HepG2 (cell line): ENCODE measurements around the gene DSTN. TPM values are rescaled to one million over a fixed set of nuclear protein-coding genes. Genes with fewer than 3 reads are reported as not detected.

Experiments
- AGO2 ChIP-seq: fragments of 200-400 bp; formaldehyde crosslinking; optimal IDR thresholded peaks from 2 replicates; pipeline ENCODE3; 2017; ENCODE audit warnings: mild to moderate bottlenecking, low read depth, low read length, moderate library complexity
- EED ChIP-seq: sonication (generic); formaldehyde crosslinking; IDR thresholded peaks from 2 replicates; pipeline ENCODE4 v1.5.0; 2020; ENCODE audit warnings: mild to moderate bottlenecking, missing genetic modification reagents
- ELF4 ChIP-seq: sonication (generic); formaldehyde crosslinking; IDR thresholded peaks from 2 replicates; pipeline ENCODE4 v1.5.0; 2020; ENCODE audit warnings: missing genetic modification reagents, mild to moderate bottlenecking, moderate library complexity, borderline replicate concordance
- HMGXB3 ChIP-seq: sonication (generic); formaldehyde crosslinking; IDR thresholded peaks from 2 replicates; pipeline ENCODE4 v1.4.0; 2020; ENCODE audit warnings: missing genetic modification reagents, borderline replicate concordance
- KDM5A ChIP-seq: fragments of 200-600 bp; sonication (generic); IDR thresholded peaks from 2 replicates; pipeline ENCODE4 v1.7.0; 2018; ENCODE audit warnings: antibody characterized with exemption, mild to moderate bottlenecking, low read length, borderline replicate concordance
- LCORL ChIP-seq, 2 experiments: fragments of 450-650 bp in 1 of 2; sonication (generic) in 1 of 2; formaldehyde crosslinking in 1 of 2; IDR thresholded peaks; 2 replicates each; pipeline versions ENCODE4 v1.5.0 to v1.6.1; 2017 to 2020; ENCODE audit warnings: antibody characterized with exemption in 1 of 2, missing genetic modification reagents in 1 of 2
- MAFK ChIP-seq, 2 experiments: IDR thresholded peaks in 1 of 2; conservative IDR thresholded peaks in 1 of 2; 2 replicates each; pipeline ENCODE4 v1.6.1; 2011; ENCODE audit warnings: improper control_type of control experiment in 2 of 2, low read length in 2 of 2
- POLR2G ChIP-seq: fragments of 200-400 bp; formaldehyde crosslinking; IDR thresholded peaks from 2 replicates; pipeline ENCODE4 v1.6.1; 2018; ENCODE audit warnings: mild to moderate bottlenecking, low read depth, low read length, moderate library complexity
- RARG ChIP-seq: sonication (generic); formaldehyde crosslinking; IDR thresholded peaks from 2 replicates; pipeline ENCODE4 v1.4.0; 2020; ENCODE audit warnings: low read depth, mild to moderate bottlenecking, missing genetic modification reagents
- RORA ChIP-seq: sonication (generic); formaldehyde crosslinking; IDR thresholded peaks from 2 replicates; pipeline ENCODE4 v1.5.0; 2020; ENCODE audit warnings: mild to moderate bottlenecking, missing genetic modification reagents, moderate library complexity
- ZIK1 ChIP-seq: sonication (generic); formaldehyde crosslinking; IDR thresholded peaks from 2 replicates; pipeline ENCODE4 v1.5.0; 2020; ENCODE audit warnings: mild to moderate bottlenecking, low read depth, missing genetic modification reagents, borderline replicate concordance
- ZMYM2 ChIP-seq: sonication (generic); formaldehyde crosslinking; IDR thresholded peaks from 2 replicates; pipeline ENCODE4 v1.8.0; 2022; ENCODE audit warnings: mild to moderate bottlenecking, missing genetic modification reagents
- ZMYM4 ChIP-seq: sonication (generic); formaldehyde crosslinking; IDR thresholded peaks from 2 replicates; pipeline ENCODE4 v1.8.1; 2023; ENCODE audit warnings: mild to moderate bottlenecking, missing genetic modification reagents
- ZNF280B ChIP-seq: sonication (generic); formaldehyde crosslinking; IDR thresholded peaks from 2 replicates; pipeline ENCODE4 v1.5.0; 2020; ENCODE audit warnings: missing genetic modification reagents, mild to moderate bottlenecking, borderline replicate concordance
- ZNF513 ChIP-seq: sonication (generic); formaldehyde crosslinking; conservative IDR thresholded peaks from 2 replicates; pipeline ENCODE4 v1.5.0; 2020; ENCODE audit warnings: missing genetic modification reagents
- ZUFSP ChIP-seq: sonication (generic); formaldehyde crosslinking; IDR thresholded peaks from 2 replicates; pipeline ENCODE4 v1.9.0; 2021; ENCODE audit warnings: missing genetic modification reagents, mild to moderate bottlenecking, borderline replicate concordance
- polyA plus RNA-seq, 8 experiments: library from polyadenylated mRNA; depleted of rRNA in 3 of 8; stranded (reverse) in 7 of 8; unstranded in 1 of 8; fragments of >200 nt; fragmentation: Illumina TruSeq in 4 of 8; extraction: Trizol in 4 of 8; gene quantifications; 2 replicates each; pipeline versions ENCODE4 v1.2.1 to v1.2.3, GENCODE V29; 2011 to 2016; ENCODE audit warnings: low read depth in 4 of 8, missing spikeins in 1 of 8, mixed read lengths in 1 of 8; ENCODE audit not compliant: insufficient read depth in 1 of 8
- total RNA-seq, 5 experiments: library from RNA; depleted of rRNA; stranded (reverse); fragments of >200 nt; fragmentation: Illumina TruSeq; extraction: Trizol; gene quantifications; 2 replicates each; pipeline ENCODE4 v1.2.3, GENCODE V29; 2016; ENCODE audit warnings: low read depth in 1 of 5

DSTN gene
- total and polyA plus RNA-seq, 2 of the 13 experiments (the other 11 are each of a cell fraction or from before 2014, with no cell fraction given), result 27.6 to 106 TPM

GRCh38 chr20:17615645-17616479 is 46.0 kb downstream of the DSTN start (continued):
- TF ChIP-seq HMGXB3, result no peak
- no peak for TF ChIP-seq ZUFSP
- TF ChIP-seq EED, result no peak
- TF ChIP-seq ZMYM2 (CRISPR knock-in tag), result no peak
- TF ChIP-seq ZNF280B (CRISPR knock-in tag), result no peak
- no peak for TF ChIP-seq ZMYM4 (CRISPR knock-in tag)
- no peak for TF ChIP-seq ZNF513 (CRISPR knock-in tag)
- TF ChIP-seq RARG, result no peak
- TF ChIP-seq RORA (CRISPR knock-in tag), result no peak
- TF ChIP-seq POLR2G, result peak; percentile 8; the same call in 1 of the 2 replicates
- TF ChIP-seq LCORL (IDR thresholded peaks at IDR 0.05), result no peak
- no peak for TF ChIP-seq LCORL (CRISPR knock-in tag; IDR thresholded peaks at IDR 0.05)
- TF ChIP-seq KDM5A, result no peak
- no peak for TF ChIP-seq MAFK (conservative IDR thresholded peaks at IDR 0.05 in 1 of 2, IDR thresholded peaks at IDR 0.05 in 1 of 2; ENCODE audit: low read length in 2 of 2)
- TF ChIP-seq ZIK1 (CRISPR knock-in tag), result no peak
- TF ChIP-seq AGO2, result peak; percentile 95
- no peak for TF ChIP-seq ELF4
